GM12801 (cell line): ENCODE results near the gene EHD3.

Experiments used
- TF ChIP-seq, protein P1 (sequence below): IDR thresholded peaks from one replicate; pipeline ENCODE4 v1.5.1; 2011; ENCODE audit warnings: control low read depth; ENCODE audit not compliant: insufficient read length; ENCODE audit errors: extremely low read depth

The EHD3 gene

DNA sequence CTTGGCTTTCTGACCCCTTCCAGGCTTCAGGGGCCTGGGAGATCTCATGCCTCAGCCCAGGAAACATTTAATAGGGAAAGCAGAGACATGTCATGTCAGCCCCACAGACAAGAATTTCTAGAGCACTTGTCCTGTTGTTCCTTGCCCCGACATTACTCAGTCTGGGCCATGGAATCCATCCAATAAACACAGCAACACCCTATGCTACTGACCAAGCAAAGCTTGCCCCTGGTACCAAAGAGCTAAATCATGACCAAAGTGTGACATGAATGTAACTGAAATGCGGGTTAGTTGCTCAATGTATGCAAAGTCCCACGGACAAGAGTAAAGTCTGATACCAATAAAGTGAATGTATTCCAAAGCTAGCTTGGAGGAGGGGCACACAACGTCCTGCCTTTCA is 35.1 kb downstream of the EHD3 start:
- TF ChIP-seq, protein P1, sequence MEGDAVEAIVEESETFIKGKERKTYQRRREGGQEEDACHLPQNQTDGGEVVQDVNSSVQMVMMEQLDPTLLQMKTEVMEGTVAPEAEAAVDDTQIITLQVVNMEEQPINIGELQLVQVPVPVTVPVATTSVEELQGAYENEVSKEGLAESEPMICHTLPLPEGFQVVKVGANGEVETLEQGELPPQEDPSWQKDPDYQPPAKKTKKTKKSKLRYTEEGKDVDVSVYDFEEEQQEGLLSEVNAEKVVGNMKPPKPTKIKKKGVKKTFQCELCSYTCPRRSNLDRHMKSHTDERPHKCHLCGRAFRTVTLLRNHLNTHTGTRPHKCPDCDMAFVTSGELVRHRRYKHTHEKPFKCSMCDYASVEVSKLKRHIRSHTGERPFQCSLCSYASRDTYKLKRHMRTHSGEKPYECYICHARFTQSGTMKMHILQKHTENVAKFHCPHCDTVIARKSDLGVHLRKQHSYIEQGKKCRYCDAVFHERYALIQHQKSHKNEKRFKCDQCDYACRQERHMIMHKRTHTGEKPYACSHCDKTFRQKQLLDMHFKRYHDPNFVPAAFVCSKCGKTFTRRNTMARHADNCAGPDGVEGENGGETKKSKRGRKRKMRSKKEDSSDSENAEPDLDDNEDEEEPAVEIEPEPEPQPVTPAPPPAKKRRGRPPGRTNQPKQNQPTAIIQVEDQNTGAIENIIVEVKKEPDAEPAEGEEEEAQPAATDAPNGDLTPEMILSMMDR: no peak

DNA sequence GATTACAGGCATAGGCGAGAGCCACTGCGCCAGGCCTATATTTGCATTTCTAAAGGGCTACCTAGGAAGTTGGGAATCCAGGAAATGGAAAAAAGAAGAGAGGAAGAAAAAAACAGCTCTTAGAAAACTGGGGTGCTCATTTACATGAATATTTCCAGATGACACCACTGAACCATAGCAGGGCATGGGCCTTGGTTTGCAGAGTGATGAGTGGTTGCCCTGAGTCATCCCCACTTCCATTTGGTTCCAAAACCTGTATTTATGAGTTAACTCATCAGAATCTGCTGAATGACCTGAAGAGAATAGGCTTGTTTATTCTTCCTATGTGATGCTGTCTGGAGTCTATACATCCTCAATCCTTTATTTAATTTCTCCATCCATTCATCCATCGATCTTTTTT is 36.2 kb downstream of the EHD3 start:
- TF ChIP-seq, protein P1: no peak

DNA sequence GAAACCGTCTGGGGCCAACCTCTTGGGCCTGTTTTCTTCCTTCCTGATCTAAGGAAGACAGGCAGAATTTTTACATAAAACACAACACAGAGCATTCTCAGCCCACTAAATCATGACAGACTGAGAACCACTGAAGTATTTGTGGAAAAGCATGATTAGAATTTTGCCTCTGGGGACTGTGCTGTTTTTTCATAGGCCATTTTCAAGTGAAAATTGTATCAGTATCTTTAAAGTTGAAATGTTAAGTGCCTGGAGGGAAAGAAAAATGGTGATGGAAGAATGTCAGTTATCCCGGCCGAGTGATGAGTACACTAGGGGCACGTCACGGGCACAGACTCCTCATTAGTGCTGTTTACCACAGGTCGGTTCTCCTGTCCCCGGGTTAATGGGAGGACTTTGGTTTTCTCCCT is 36.9 kb downstream of the EHD3 start:
- TF ChIP-seq, protein P1: no peak

DNA sequence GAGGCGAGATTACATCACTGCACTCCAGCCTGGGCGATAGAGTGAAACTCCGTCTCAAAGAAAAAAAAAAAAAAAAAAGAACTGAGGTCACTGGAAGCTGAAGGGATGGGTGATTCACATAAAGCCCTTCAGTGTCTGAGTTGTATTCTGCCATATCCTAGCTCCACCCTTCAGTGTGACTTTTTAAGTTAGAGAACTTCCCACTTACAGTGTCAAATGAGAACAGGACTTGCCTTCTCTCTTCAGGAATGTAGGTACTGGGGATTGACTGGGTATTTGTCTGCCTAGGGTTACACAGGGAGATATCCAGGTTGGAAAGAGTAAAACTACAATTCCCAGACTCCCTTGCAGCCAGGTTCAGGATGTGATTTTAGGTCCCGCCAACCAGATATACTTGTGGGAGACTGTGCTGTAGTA is 37.9 kb downstream of the EHD3 start:
- TF ChIP-seq, protein P1: no peak

DNA sequence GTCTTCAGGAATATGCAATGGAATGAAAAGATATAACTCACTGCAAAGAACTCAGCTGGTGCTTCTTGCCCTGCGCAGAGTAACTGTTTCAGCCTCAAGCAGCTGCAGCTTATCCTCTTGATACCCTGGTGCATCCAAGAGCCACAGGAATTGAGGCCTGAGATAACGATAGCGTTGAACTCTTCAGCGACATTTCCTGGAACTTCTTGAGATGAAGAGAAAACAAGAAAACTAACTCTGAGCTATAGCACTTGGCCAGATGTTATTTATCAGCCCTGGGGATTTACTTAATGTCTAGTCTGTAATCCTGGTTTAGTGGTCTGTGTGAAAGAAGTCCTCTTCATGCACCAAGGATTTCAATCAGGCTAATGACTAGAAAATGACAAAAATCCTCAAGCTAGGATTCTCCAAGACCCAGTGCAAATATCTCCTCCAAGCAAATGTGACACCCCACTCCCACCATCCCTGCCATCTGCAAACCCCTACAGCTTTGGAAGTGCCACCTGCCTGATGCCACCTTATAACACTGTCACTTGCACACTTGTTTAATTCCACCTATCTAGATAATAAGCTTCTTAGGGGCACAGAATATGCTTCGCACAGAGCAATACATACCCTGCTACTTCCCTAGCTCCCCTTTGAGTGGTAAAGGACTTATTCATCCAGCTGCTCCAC is 40.6 kb downstream of the EHD3 start:
- TF ChIP-seq, protein P1: no peak

DNA sequence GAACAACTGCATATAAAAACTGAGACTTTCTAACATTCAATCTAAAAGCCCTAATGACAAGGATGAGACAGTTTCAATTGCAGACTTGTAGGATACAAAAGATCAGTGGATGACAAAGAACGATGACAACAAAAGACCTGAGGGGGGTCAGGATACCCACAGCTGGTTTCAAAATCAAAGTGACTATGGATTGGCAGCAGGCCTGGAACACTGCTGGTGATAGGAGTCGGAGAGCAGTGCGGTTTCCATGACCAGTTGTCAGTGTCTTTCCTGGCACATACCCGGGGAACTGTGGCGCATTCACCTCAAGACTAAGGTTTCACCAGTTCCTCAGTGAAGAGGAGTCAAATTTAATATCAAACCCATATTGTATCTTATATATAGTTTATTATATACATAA is 42.0 kb downstream of the EHD3 start:
- TF ChIP-seq, protein P1: no peak

DNA sequence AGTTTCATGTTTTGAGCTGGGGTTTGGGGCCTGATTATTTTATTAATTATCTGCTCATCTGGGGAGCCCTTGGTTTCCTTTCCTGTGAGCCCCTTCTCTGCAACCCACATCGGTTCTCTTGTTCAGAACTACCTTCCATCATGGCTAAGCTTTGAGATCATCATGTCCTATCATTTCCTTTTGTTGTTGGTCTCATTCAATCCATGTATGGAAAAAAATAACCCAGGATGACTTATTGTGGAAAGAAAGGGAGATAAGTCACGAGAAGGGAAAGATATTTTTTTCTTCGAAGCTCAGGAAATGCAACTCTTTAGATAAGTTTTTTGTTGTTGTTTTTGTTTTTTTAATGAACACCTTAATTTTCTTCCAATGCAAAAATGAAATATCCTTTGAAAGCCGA is 43.7 kb downstream of the EHD3 start:
- TF ChIP-seq, protein P1: no peak
